ENCODE measurements around the gene IL17B.
"Not testable (repeated sequence)": the region's sequence is repeated elsewhere in the genome, so short reads cannot be mapped to it uniquely, and the experiment has no call there.

The IL17B gene

DNA sequence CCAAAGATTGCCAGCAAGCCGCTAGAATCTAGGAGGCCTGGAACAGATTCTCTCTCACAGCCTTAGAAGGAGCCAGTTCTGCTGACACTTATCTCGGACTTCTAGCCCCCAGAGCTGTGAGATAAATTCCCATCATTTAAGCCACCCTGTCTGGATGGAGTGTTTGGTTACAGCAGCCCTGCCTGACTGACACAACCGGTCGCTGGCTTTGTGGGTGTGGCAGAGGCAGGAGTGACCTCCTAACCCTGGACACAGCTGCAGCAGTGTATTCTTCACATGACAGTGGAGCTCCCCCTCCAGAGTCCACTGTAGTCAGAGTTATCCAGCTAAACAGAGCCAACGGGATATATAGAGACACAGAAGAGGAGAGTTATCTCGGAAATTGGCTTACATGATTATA lies 21.2 kb upstream of the IL17B start:
- Mint-ChIP-seq H3K27me3 (ENCODE audit: low read depth) (peaks cover 4% of the 10 kb centered on the region), H3K4me3 (peak overlapping the region; percentile 21 to 42 (median 41)), H3K9me3 (no peaks in the 10 kb centered on the region), H3K4me1 (peaks cover 61% of the 10 kb centered on the region), H3K36me3 (ENCODE audit: low read depth) (no peaks in the 10 kb centered on the region), H3K27ac (peak overlapping the region; percentile 87 to 90 (median 89))
- no peak for TF ChIP-seq CTCF (IDR thresholded peaks at IDR 0.05; ENCODE audit: unreplicated experiment in 3 of 3)

DNA sequence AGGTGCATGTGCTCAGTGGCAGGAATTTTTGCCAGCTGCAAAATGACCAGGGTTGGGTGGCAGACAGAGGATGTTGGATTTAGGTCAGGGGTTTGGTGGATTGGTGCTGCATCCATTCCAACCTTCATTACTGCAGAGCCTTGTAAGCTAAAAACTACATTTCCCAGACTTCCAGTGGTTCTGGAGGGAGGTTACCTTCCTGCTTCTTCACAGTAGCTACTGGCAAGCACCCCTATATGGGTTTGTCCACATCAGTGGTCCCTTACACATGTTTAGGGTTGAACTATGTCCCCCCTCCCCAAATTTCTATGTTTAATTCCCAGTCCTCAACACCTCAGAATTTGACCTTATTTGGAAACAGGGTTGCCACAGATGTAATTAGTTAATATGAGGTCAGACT lies 20.7 kb upstream of the IL17B start:
- H3K27me3 Mint-ChIP-seq (ENCODE audit: low read depth), result peaks cover 4% of the 10 kb centered on the region
- H3K27ac Mint-ChIP-seq, result peak overlapping the region; percentile 87 to 90 (median 89)
- H3K9me3 Mint-ChIP-seq, result no peaks in the 10 kb centered on the region
- no peaks in the 10 kb centered on the region for H3K36me3 Mint-ChIP-seq (ENCODE audit: low read depth)
- peaks cover 62% of the 10 kb centered on the region for H3K4me1 Mint-ChIP-seq
- TF ChIP-seq CTCF (IDR thresholded peaks at IDR 0.05; ENCODE audit: unreplicated experiment in 3 of 3), result no peak
- no peak overlapping the region for H3K4me3 Mint-ChIP-seq

DNA sequence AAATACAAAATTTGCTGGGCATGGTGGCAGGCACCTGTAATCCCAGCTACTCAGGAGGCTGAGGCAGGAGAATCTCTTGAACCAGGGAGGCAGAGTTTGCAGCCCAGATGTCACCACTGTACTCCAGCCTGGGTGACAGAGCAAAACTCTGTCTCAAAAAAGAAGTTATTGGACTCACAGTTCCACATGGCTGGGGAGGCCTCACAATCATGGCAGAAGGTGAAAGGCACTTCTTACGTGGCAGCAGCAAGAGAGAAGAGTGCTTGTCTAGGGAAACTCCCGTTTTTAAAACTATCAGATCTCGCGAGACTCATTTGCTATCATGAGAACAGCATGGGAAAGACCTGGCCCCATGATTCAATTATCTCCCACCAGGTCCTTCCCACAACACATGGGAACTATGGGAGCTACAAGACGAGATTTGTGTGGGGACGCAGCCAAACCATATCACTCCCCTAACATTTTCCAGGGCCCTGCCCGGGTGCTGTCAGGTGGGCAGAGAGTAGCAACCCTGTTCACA lies 19.7 kb upstream of the IL17B start:
- not testable (repeated sequence) for H3K4me3 Mint-ChIP-seq; H3K36me3 Mint-ChIP-seq (ENCODE audit: low read depth); H3K27me3 Mint-ChIP-seq (ENCODE audit: low read depth); H3K9me3 Mint-ChIP-seq
- Mint-ChIP-seq H3K4me1 (peaks cover 59% of the 10 kb centered on the region), H3K27ac (peak overlapping the region in 1 of 3 experiments; percentile 9)

DNA sequence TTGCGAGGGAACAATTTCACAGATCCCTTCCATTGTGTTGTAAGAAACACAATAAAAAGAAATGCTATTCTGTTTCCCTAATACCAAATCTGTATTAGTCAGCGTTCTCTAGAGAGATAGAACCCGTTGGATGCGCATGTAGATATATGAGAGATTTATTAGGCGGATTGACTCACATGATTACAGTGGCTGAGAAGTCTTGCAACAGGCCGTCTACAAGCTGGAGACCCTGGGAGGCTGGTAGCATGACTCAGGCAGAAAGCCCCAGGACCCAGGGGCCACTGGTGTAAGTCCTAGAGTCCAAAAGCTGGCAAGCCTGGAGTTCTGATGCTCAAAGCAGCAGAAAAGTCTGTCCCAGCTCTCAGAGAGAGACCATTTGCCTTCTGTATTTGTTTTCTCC lies 18.4 kb upstream of the IL17B start:
- no peak for TF ChIP-seq CTCF (IDR thresholded peaks at IDR 0.05; ENCODE audit: unreplicated experiment in 3 of 3)
- H3K9me3 Mint-ChIP-seq, result no peaks in the 10 kb centered on the region
- peaks cover 56% of the 10 kb centered on the region for H3K4me1 Mint-ChIP-seq
- no peaks in the 10 kb centered on the region for H3K36me3 Mint-ChIP-seq (ENCODE audit: low read depth)
- peaks cover 4% of the 10 kb centered on the region for H3K27me3 Mint-ChIP-seq (ENCODE audit: low read depth)
- peak overlapping the region in 2 of 3 experiments; percentile 7 to 69 for H3K27ac Mint-ChIP-seq
- H3K4me3 Mint-ChIP-seq, result no peak overlapping the region

DNA sequence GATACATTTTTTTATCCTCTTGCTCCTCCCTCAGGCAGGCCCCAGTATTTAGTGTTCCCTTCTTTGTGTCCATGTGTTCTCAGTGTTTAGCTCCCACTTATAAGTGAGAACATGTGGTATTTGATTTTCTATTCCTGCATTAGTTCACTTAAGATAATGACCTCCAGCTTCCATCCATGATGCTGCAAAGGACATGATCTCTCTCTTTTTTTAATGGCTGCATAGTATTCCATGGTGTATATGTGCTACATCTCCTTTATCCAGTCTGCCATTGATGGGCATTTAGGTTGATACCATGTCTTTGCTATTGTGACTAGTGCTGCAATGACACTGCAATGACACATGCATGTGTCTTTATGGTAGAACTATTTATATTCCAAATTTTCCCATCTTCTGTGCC lies 15.9 kb upstream of the IL17B start:
- Mint-ChIP-seq H3K27ac (peak overlapping the region in 1 of 3 experiments; percentile 8), H3K4me1 (peaks cover 46% of the 10 kb centered on the region)
- H3K36me3 Mint-ChIP-seq (ENCODE audit: low read depth); H3K4me3 Mint-ChIP-seq; H3K9me3 Mint-ChIP-seq; H3K27me3 Mint-ChIP-seq (ENCODE audit: low read depth): not testable (repeated sequence)

GRCh38 chr5:149392718-149393117 lies 13.6 kb upstream of the IL17B start:
- no peak for TF ChIP-seq CTCF (IDR thresholded peaks at IDR 0.05; ENCODE audit: unreplicated experiment in 3 of 3)
- Mint-ChIP-seq H3K4me3 (no peak overlapping the region), H3K36me3 (ENCODE audit: low read depth) (no peaks in the 10 kb centered on the region), H3K27ac (no peak overlapping the region), H3K4me1 (peaks cover 48% of the 10 kb centered on the region), H3K9me3 (no peaks in the 10 kb centered on the region), H3K27me3 (ENCODE audit: low read depth) (peaks cover 5% of the 10 kb centered on the region)

- Mint-ChIP-seq H3K36me3 (ENCODE audit: low read depth) (no peaks in the 10 kb centered on the region), H3K9me3 (no peaks in the 10 kb centered on the region), H3K4me3 (no peak overlapping the region), H3K27me3 (ENCODE audit: low read depth) (peaks cover 5% of the 10 kb centered on the region), H3K27ac (no peak overlapping the region), H3K4me1 (peaks cover 52% of the 10 kb centered on the region)
- no peak for TF ChIP-seq CTCF (IDR thresholded peaks at IDR 0.05; ENCODE audit: unreplicated experiment in 3 of 3)
Observed at GRCh38 chr5:149391524-149391923, 12.4 kb upstream of the IL17B start.

GRCh38 chr5:149391076-149391475 lies 12.0 kb upstream of the IL17B start:
- H3K4me1 Mint-ChIP-seq, result peaks cover 57% of the 10 kb centered on the region
- not testable (repeated sequence) for H3K27me3 Mint-ChIP-seq (ENCODE audit: low read depth); H3K4me3 Mint-ChIP-seq; H3K36me3 Mint-ChIP-seq (ENCODE audit: low read depth); H3K27ac Mint-ChIP-seq; H3K9me3 Mint-ChIP-seq

All from nephron (organoid).